ENCODE data around the gene KRT8. TPM values are rescaled to one million over a fixed set of nuclear protein-coding genes. Genes with fewer than 3 reads are reported as not detected.

KRT8 gene
- total RNA-seq, 3 donors from 2014 or later (not counting 1 experiment from before 2014, with no cell fraction given): 0.24 to 0.25 TPM; not detected in 1

- H3K27ac Mint-ChIP-seq: no peak overlapping the region
- H3K9me3 ChIP-seq (ENCODE audit: control insufficient read depth, insufficient read depth, low read length): no peaks in the 10 kb centered on the region
- intact Hi-C loops (cut with micrococcal nuclease): no loop called here
- H3K36me3 Mint-ChIP-seq: no peaks in the 10 kb centered on the region
- H3K27me3 ChIP-seq (ENCODE audit: control insufficient read depth, insufficient read depth, low read length): peaks cover 5% of the 10 kb centered on the region
- no peak overlapping the region for H3K4me3 Mint-ChIP-seq
- ATAC-seq: peak in 1 of 3 donors; percentile 12
- no peak for DNase-seq
- no peaks in the 10 kb centered on the region for H3K36me3 ChIP-seq (ENCODE audit: control insufficient read depth, insufficient read depth, low read length)
- H3K27ac ChIP-seq (ENCODE audit: low read length): no peak overlapping the region
- no peaks in the 10 kb centered on the region for H3K4me1 ChIP-seq (ENCODE audit: control insufficient read depth, insufficient read depth, low read length)
- no peaks in the 10 kb centered on the region for H3K4me1 Mint-ChIP-seq
- TF ChIP-seq CTCF (IDR thresholded peaks at IDR 0.05): no peak
- H3K27me3 Mint-ChIP-seq (ENCODE audit: low read depth in 2 of 2): peaks cover 0 to 13% of the 10 kb centered on the region in 2 donors
- H3K4me3 ChIP-seq (ENCODE audit: low read length): no peak overlapping the region
- 82% methylated on average over 2 of the region's 3 CpGs for WGBS (ENCODE audit: insufficient coverage)
- H3K9me3 Mint-ChIP-seq: peaks cover 0 to 2% of the 10 kb centered on the region in 2 donors
Measured at GRCh38 chr12:52896190-52897100, 8.4 kb downstream of the KRT8 start.

- ATAC-seq: peak in 1 of 3 donors; percentile 28
- H3K9me3 Mint-ChIP-seq: peaks cover 0 to 2% of the 10 kb centered on the region in 2 donors
- peaks cover 0 to 10% of the 10 kb centered on the region in 2 donors for H3K27me3 Mint-ChIP-seq (ENCODE audit: low read depth in 2 of 2)
- TF ChIP-seq CTCF (IDR thresholded peaks at IDR 0.05): no peak
- Histone ChIP-seq H3K36me3 (ENCODE audit: control insufficient read depth, insufficient read depth, low read length) (no peaks in the 10 kb centered on the region), H3K27me3 (ENCODE audit: control insufficient read depth, insufficient read depth, low read length) (peaks cover 5% of the 10 kb centered on the region), H3K27ac (ENCODE audit: low read length) (no peak overlapping the region), H3K4me1 (ENCODE audit: control insufficient read depth, insufficient read depth, low read length) (no peaks in the 10 kb centered on the region), H3K4me3 (ENCODE audit: low read length) (no peak overlapping the region), H3K9me3 (ENCODE audit: control insufficient read depth, insufficient read depth, low read length) (no peaks in the 10 kb centered on the region)
- H3K36me3 Mint-ChIP-seq: no peaks in the 10 kb centered on the region
- intact Hi-C loops (cut with micrococcal nuclease): no loop called here
- no peaks in the 10 kb centered on the region for H3K4me1 Mint-ChIP-seq
- 53% methylated on average over 2 of the region's 2 CpGs for WGBS (ENCODE audit: insufficient coverage)
- no peak for DNase-seq
- H3K27ac Mint-ChIP-seq: no peak overlapping the region
- no peak overlapping the region for H3K4me3 Mint-ChIP-seq
Measured at GRCh38 chr12:52895726-52896189, 9.1 kb downstream of the KRT8 start.

GRCh38 chr12:52892974-52893373, 11.9 kb downstream of the KRT8 start:
- H3K27me3 Mint-ChIP-seq (ENCODE audit: low read depth in 2 of 2): peaks cover 9 to 14% of the 10 kb centered on the region in 2 donors
- Histone ChIP-seq H3K27me3 (ENCODE audit: control insufficient read depth, insufficient read depth, low read length) (peaks cover 2% of the 10 kb centered on the region), H3K27ac (ENCODE audit: low read length) (no peak overlapping the region), H3K9me3 (ENCODE audit: control insufficient read depth, insufficient read depth, low read length) (no peaks in the 10 kb centered on the region), H3K4me3 (ENCODE audit: low read length) (no peak overlapping the region), H3K4me1 (ENCODE audit: control insufficient read depth, insufficient read depth, low read length) (no peaks in the 10 kb centered on the region), H3K36me3 (ENCODE audit: control insufficient read depth, insufficient read depth, low read length) (no peaks in the 10 kb centered on the region)
- TF ChIP-seq CTCF (IDR thresholded peaks at IDR 0.05): no peak
- H3K4me3 Mint-ChIP-seq: no peak overlapping the region
- H3K36me3 Mint-ChIP-seq: no peaks in the 10 kb centered on the region
- H3K27ac Mint-ChIP-seq: no peak overlapping the region
- intact Hi-C loops (cut with micrococcal nuclease): no loop called here
- ATAC-seq: no peak
- H3K9me3 Mint-ChIP-seq: peaks cover 0 to 2% of the 10 kb centered on the region in 2 donors
- DNase-seq: no peak
- no peaks in the 10 kb centered on the region for H3K4me1 Mint-ChIP-seq
